SK-N-SH (cell line): ENCODE results near the gene IGFALS. TPM values are rescaled to one million over a fixed set of nuclear protein-coding genes. Genes with fewer than 3 reads are reported as not detected.

Experiments used
- CTCF ChIA-PET: fragments of 300-600, 350-600 bp; formaldehyde crosslinking; extraction: SDS; loops from one replicate; lab custom pipeline; 2021; lab: Yijun Ruan, JAX
- POLR2A ChIA-PET: fragments of 350-600 bp; sonication (Branson Sonifier 250); formaldehyde crosslinking; extraction: SDS; loops from one replicate; lab custom pipeline; 2020; ENCODE audit warnings: antibody characterized with exemption, inconsistent platforms; lab: Yijun Ruan, JAX
- DNase-seq: peaks from one replicate; pipeline ENCODE4 v3.0.0; 2012
- H2AFZ ChIP-seq: fragments of 200-600 bp; sonication (generic); 2 replicates; pipeline ENCODE4 v1.8.1; 2016; ENCODE audit warnings: antibody characterized with exemption, mild to moderate bottlenecking, low read depth
- H3F3A ChIP-seq: fragments of 200-600 bp; sonication (generic); replicated peaks from 2 replicates; pipeline ENCODE3; 2016; ENCODE audit warnings: antibody characterized with exemption, mild to moderate bottlenecking; ENCODE audit not compliant: insufficient read depth
- H3K27ac ChIP-seq, 2 experiments: fragments of 200-500 bp in 1 of 2; fragments of 200-600 bp in 1 of 2; sonication (Bioruptor generic) in 1 of 2; sonication (generic), shearing (Covaris generic) in 1 of 2; 2 replicates each; pipeline versions ENCODE4 v1.5.1 to v1.6.1; 2014 to 2016; ENCODE audit warnings: low read depth in 2 of 2, inconsistent platforms in 1 of 2, low read length in 1 of 2, mild to moderate bottlenecking in 1 of 2, mixed read lengths in 1 of 2
- H3K27me3 ChIP-seq: fragments of 200-600 bp; sonication (generic), shearing (Covaris generic); 2 replicates; pipeline ENCODE4 v1.6.1; 2016; ENCODE audit warnings: mixed run types; ENCODE audit not compliant: insufficient read depth
- H3K36me3 ChIP-seq, 2 experiments: fragments of 200-500 bp in 1 of 2; fragments of 200-600 bp in 1 of 2; sonication (Bioruptor generic) in 1 of 2; sonication (generic) in 1 of 2; replicated peaks in 1 of 2; 2 replicates each; pipeline versions ENCODE3 to v1.5.1; 2014 to 2016; ENCODE audit warnings: low read length in 1 of 2, mild to moderate bottlenecking in 1 of 2; ENCODE audit not compliant: insufficient read depth in 2 of 2, control insufficient read depth in 1 of 2
- H3K4me1 ChIP-seq, 2 experiments: fragments of 200-500 bp in 1 of 2; fragments of 200-600 bp in 1 of 2; sonication (Bioruptor generic) in 1 of 2; sonication (generic), shearing (Covaris generic) in 1 of 2; 2 replicates each; pipeline versions ENCODE4 v1.5.1 to v1.6.1; 2014 to 2016; ENCODE audit warnings: low read depth in 1 of 2, low read length in 1 of 2, mixed run types in 1 of 2; ENCODE audit not compliant: insufficient read depth in 2 of 2, control insufficient read depth in 1 of 2
- H3K4me2 ChIP-seq: fragments of 200-600 bp; sonication (generic), shearing (Covaris generic); 2 replicates; pipeline ENCODE4 v1.6.1; 2017; ENCODE audit warnings: mixed run types
- H3K4me3 ChIP-seq, 2 experiments: fragments of 200-500 bp in 1 of 2; fragments of 200-600 bp in 1 of 2; sonication (Bioruptor generic) in 1 of 2; sonication (generic), shearing (Covaris generic) in 1 of 2; 2 replicates each; pipeline versions ENCODE4 v1.5.1 to v1.8.1; 2014 to 2016; ENCODE audit warnings: low read depth in 2 of 2, inconsistent platforms in 1 of 2, low read length in 1 of 2, mild to moderate bottlenecking in 1 of 2, mixed read lengths in 1 of 2, moderate library complexity in 1 of 2
- H3K79me2 ChIP-seq: fragments of 200-600 bp; sonication (generic); 2 replicates; pipeline ENCODE4 v1.8.1; 2017; ENCODE audit warnings: mild to moderate bottlenecking; ENCODE audit not compliant: insufficient read depth
- H3K9ac ChIP-seq: fragments of 200-600 bp; sonication (generic); 2 replicates; pipeline ENCODE4 v1.6.1; 2017; ENCODE audit warnings: mixed run types
- H3K9me2 ChIP-seq: fragments of 200-600 bp; sonication (generic); 2 replicates; pipeline ENCODE4 v1.6.1; 2017; ENCODE audit warnings: mixed run types
- H3K9me3 ChIP-seq: fragments of 200-600 bp; sonication (generic); 2 replicates; pipeline ENCODE4 v1.6.1; 2017; ENCODE audit warnings: mixed run types, mild to moderate bottlenecking, moderate library complexity
- H4K20me1 ChIP-seq: fragments of 200-600 bp; sonication (generic); 2 replicates; pipeline ENCODE4 v1.6.1; 2017; ENCODE audit warnings: mild to moderate bottlenecking, mixed run types; ENCODE audit not compliant: insufficient read depth
- EP300 ChIP-seq, 2 experiments: IDR thresholded peaks; 2 replicates each; pipeline versions ENCODE4 v1.4.0 to v1.6.1; 2012; ENCODE audit warnings: borderline replicate concordance in 1 of 2, low read depth in 1 of 2, low read length in 1 of 2
- EZH2phosphoT487 ChIP-seq: fragments of 200-600 bp; sonication (generic); IDR thresholded peaks from 2 replicates; pipeline ENCODE4 v1.6.1; 2017; ENCODE audit warnings: low read depth, mixed run types, mild to moderate bottlenecking, antibody characterized with exemption, moderate library complexity, borderline replicate concordance
- FOXM1 ChIP-seq: IDR thresholded peaks from 2 replicates; pipeline ENCODE4 v1.4.0; 2012; ENCODE audit warnings: low read depth, mild to moderate bottlenecking
- IRF3 ChIP-seq: fragments of 150-350 bp; IDR thresholded peaks from 2 replicates; pipeline ENCODE4 v1.6.1; 2016; ENCODE audit warnings: mild to moderate bottlenecking, low read depth, low read length
- MAX ChIP-seq: IDR thresholded peaks from 2 replicates; pipeline ENCODE4 v1.4.0; 2012; ENCODE audit warnings: low read depth
- MEF2A ChIP-seq: IDR thresholded peaks from 2 replicates; pipeline ENCODE4 v1.4.0; 2012; ENCODE audit warnings: low read depth, borderline replicate concordance
- POLR2AphosphoS5 ChIP-seq: IDR thresholded peaks from 2 replicates; pipeline ENCODE4 v1.6.1; 2012; ENCODE audit warnings: low read depth, low read length
- RCOR1 ChIP-seq: fragments of 150-350 bp; IDR thresholded peaks from 2 replicates; pipeline ENCODE4 v1.6.1; 2017; ENCODE audit warnings: antibody characterized with exemption, low read length
- REST ChIP-seq: IDR thresholded peaks from 2 replicates; pipeline ENCODE4 v1.6.1; 2012; ENCODE audit warnings: mild to moderate bottlenecking, low read depth, low read length, moderate library complexity
- SIN3A ChIP-seq: IDR thresholded peaks from 2 replicates; pipeline ENCODE4 v1.6.1; 2012; ENCODE audit warnings: low read depth, mild to moderate bottlenecking, low read length, moderate library complexity, borderline replicate concordance
- TCF12 ChIP-seq: IDR thresholded peaks from 2 replicates; pipeline ENCODE4 v1.4.0; 2012
- TEAD4 ChIP-seq: IDR thresholded peaks from 2 replicates; pipeline ENCODE4 v1.4.0; 2012; ENCODE audit warnings: mild to moderate bottlenecking, borderline replicate concordance; ENCODE audit not compliant: insufficient read depth
- YY1 ChIP-seq: IDR thresholded peaks from 2 replicates; pipeline ENCODE4 v1.4.0; 2012; ENCODE audit warnings: low read depth, mild to moderate bottlenecking
- ZBTB33 ChIP-seq: IDR thresholded peaks from 2 replicates; pipeline ENCODE4 v1.4.0; 2012; ENCODE audit warnings: low read depth, borderline replicate concordance
- WGBS: methylation state at CpG from one replicate; pipeline ENCODE4 v1.1.6; 2017; ENCODE audit warnings: low lambda C conversion rate; 5-methylcytosine and 5-hydroxymethylcytosine counted together
- polyA plus RNA-seq, 3 experiments: library from polyadenylated mRNA; depleted of rRNA; stranded (reverse); fragments of >200 nt; gene quantifications; 2 replicates each; pipeline ENCODE4 v1.2.3, GENCODE V29; 2012

Gene IGFALS
- polyA plus RNA-seq, 1 of the 3 experiments (the other 2 are of a cell fraction) = 0.02 TPM

- no peak for TF ChIP-seq REST
- TF ChIP-seq RCOR1 = no peak
- TF ChIP-seq MEF2A = no peak
- TF ChIP-seq SIN3A = no peak
- no peak for TF ChIP-seq MAX
These were observed 1.6 kb upstream of the IGFALS start (continued) for GRCh38 chr16:1794908-1795666.

GRCh38 chr16:1794221-1794871 is 841 bp upstream of the IGFALS start:
- Histone ChIP-seq H4K20me1 (no peaks in the 10 kb centered on the region), H3K9me3 (no peaks in the 10 kb centered on the region), H3K79me2 (no peaks in the 10 kb centered on the region), H3K36me3 (peaks cover 0 to 16% of the 10 kb centered on the region in 2 experiments), H3K4me3 (no peak overlapping the region), H3K27ac (no peak overlapping the region; a peak in 1 of 4 replicates), H3F3A (no peaks in the 10 kb centered on the region), H3K4me1 (no peaks in the 10 kb centered on the region; a peak in 1 of 4 replicates), H3K9ac (no peak overlapping the region), H3K27me3 (no peaks in the 10 kb centered on the region), H2AFZ (no peak overlapping the region), H3K9me2 (no peaks in the 10 kb centered on the region), H3K4me2 (no peak overlapping the region)
- ChIA-PET CTCF (no interaction called here), POLR2A (interaction anchor here (0.7 kb wide), 1 partner anchor 51 kb away, joined by 3 read pairs; no protein-coding TSS in a partner anchor)
- no peak for DNase-seq
- no peak for TF ChIP-seq POLR2AphosphoS5
- no peak for TF ChIP-seq TEAD4
- no peak for TF ChIP-seq TCF12
- TF ChIP-seq REST = no peak
- no peak for TF ChIP-seq MEF2A
- TF ChIP-seq YY1 = no peak
- TF ChIP-seq SIN3A = no peak
- TF ChIP-seq MAX = no peak
- no peak for TF ChIP-seq EP300 (IDR thresholded peaks at IDR 0.05; ENCODE audit: borderline replicate concordance in 1 of 2, low read depth in 1 of 2, low read length in 1 of 2)
- no peak for TF ChIP-seq FOXM1
- TF ChIP-seq ZBTB33 = no peak
- no peak for TF ChIP-seq IRF3
- no peak for TF ChIP-seq EZH2phosphoT487
- WGBS = 89% methylated on average over 6 of the region's 18 CpGs
